Gastrocnemius medialis (tissue), 4 donors: ENCODE results near the gene C9orf43.

Source experiments
- CTCF ChIP-seq, 5 experiments: fragments of 450-650 bp in 3 of 5; fragments of 200-600 bp in 2 of 5; sonication (generic) in 2 of 5; IDR thresholded peaks in 4 of 5; conservative IDR thresholded peaks in 1 of 5; 1 replicate in 4 of 5; 2 replicates in 1 of 5; pipeline ENCODE4 v1.5.1; 2016 to 2019; ENCODE audit warnings: antibody characterized with exemption in 5 of 5, mild to moderate bottlenecking in 3 of 5, moderate library complexity in 3 of 5
- POLR2A ChIP-seq, 2 donors: fragments of 450-650 bp; IDR thresholded peaks; one replicate each; pipeline ENCODE4 v1.6.1; 2017; ENCODE audit warnings: antibody characterized with exemption in 2 of 2, mild to moderate bottlenecking in 2 of 2, moderate library complexity in 2 of 2

GRCh38 chr9:113368982-113369854, 41.3 kb upstream of the C9orf43 start:
- TF ChIP-seq POLR2A (IDR thresholded peaks at IDR 0.05) (no peak), CTCF (IDR thresholded peaks at IDR 0.05 in 4 of 5, conservative IDR thresholded peaks at IDR 0.05 in 1 of 5) (no peak)
